Activated gamma-delta T cell (primary cell): ENCODE results near the gene DOCK8.

ENCODE experiments used
- DNase-seq: peaks from one replicate; lab custom pipeline; 2025; lab: John Stamatoyannopoulos, UW

DOCK8 gene

DNA sequence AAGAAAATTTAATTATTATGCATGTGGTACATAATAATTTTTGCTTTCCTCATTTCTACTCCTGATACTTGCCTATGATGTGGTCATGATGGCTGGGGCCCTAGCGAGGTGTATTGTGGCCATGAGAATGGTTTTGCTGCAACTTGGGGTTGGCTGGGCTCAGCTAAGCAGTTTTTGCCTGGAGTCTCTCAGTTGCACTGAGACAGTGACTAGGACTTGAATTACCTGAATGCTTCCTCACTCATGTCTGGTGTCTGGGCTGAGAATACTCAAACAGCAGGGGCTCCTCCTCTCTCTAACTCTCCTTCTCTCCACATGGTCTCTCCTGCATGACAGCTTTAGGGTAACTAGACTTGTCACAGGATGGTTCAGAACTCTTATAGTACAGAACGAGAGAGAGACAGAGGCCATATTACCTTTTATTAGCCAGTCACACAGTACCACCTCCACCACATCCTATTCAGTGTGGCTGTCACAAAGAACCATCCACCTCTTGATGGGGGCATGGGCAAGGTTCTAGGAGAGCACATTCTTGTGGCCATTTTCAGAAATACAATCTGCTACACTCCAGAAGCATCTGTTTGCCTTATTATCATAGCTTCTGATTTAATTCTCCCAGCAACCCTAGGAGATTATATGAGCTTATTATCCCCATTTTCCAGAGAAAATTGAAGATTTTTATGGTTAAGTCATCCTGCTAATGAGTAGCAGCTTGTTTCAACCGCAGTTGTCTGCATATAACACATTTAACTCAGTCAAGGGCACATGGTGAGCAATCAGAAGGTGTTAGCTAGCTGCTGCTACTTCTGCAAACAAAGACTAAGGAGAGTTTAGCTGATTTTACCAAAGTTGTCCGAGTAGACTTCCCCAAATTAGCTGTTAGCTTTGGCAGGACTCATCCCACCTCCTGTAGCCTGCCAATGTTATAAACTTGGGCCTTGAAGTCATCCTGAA lies 245.1 kb downstream of the DOCK8 start:
- DNase-seq: no peak

DNA sequence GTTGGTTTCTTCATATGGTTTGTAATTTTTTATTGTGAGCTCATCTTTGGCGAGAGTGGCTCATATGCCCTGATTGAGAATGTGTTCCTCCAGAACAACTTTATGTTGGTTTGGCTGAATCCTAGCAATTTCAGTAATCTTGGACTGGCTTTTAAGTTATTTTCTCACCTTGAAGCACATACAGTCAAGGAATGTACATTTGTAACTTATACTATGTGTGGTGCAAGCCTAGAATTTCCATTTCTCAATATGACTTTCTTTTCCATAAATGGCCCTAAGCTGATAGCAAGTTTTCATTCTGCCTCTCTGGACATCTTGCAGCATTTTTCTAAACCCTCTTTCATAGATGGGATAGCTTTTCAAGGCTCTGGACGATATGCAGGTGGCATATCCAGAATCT lies 247.5 kb downstream of the DOCK8 start:
- no peak for DNase-seq

DNA sequence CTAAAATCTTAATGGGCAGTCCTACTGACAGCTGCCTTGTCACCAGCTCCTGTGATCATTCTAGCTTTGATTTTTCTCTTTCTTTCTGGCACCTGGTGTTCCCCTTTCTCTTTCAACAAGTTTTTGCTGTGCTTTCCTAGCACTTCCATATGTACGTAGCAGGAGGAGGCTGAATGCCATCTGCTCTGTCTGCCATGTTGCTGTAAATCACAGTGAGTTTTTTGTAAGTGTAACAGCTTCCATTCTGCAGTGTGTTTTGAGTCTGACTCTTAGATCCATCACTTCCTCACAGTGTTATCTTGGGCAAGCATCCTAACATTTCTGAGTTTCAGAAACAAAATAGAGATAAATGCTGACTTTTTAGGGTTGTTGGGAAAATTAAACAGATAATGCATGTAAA lies 247.9 kb downstream of the DOCK8 start:
- no peak for DNase-seq

DNA sequence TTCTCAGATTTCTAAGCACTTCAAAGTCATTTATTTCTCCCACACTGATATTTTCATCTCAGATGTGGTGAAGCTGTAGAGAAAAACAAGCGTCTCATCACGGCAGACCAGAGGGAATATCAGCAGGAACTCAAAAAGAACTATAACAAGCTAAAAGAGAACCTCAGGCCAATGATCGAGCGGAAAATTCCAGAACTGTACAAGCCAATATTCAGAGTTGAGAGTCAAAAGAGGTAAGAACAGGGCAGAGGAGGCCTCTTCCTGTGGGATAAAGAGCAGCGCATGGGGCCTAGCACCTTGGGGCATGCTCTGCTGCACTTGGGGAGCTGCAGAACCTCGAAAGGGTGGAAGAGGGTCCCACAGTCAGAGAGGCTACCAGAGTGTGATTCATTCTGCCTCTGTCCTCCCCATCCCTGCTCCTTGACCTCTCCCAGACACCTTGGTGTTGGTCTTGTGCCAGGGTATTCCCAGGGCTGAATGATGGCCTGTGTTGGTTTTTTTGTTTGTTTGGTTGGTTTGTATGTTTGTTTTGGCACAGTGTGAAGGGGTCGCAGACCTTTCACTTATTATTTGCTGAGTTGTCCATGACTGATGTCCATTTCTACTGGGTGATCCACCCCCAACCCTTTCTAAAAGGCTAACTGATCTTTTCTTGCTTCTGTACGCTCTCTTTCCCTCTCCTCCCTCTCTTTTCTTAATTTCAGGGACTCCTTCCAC lies 248.9 kb downstream of the DOCK8 start:
- no peak for DNase-seq

DNA sequence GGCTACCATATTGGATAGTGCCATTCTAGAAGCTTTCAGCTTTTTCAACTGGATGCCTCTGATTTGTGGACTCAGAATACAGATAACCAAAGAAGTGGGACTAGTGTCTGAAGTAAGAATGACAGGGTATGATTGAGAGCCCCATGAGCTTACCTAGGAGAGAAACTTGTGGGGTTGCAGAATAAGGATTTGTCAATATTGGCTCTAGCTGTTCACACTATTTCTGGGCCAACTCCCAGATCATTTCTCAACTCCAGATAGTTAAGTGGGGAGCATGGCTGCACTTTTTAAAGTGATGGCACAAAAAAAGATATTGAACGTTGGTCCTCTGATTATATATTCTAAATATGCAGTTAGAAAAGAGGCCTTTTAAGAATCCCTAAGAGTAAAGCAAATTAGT lies 252.1 kb downstream of the DOCK8 start:
- DNase-seq: no peak

GRCh38 chr9:468766-469426 lies 254.2 kb downstream of the DOCK8 start:
- DNase-seq: no peak

- peak; percentile 69 for DNase-seq
Observed at GRCh38 chr9:469672-470551, 255.2 kb downstream of the DOCK8 start.

DNA sequence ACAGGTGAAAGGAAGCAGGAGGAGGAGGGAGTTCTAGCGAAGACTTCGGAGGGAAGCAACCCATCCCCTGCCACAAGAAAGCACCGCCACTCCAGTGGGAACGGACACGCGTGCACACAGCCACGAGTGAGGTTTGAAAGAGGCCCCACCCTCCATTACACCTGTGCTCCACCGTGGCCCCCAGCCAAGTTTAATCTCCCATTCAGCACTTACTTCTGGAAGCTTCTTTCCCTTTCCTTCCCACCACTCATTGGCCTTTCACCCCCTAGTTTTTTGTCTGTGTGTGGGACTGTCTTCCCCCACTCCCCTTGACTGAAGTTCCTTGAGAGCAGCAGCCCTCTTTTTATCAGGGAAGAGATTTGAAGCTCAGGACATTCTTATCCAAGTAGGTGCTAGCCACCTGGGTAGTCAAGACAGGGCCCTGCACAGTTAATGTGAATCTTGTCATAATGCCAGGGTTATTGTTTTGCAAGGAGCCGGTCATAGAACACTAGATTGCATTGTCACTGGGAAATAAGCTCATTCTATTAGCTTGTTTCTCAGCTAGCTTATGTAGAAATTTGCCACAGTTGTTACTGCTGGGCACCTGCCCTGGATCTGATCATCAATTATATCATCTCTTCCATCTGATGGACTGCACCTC lies 256.0 kb downstream of the DOCK8 start:
- DNase-seq: no peak

- no peak for DNase-seq
Observed at GRCh38 chr9:471320-471719, 256.7 kb downstream of the DOCK8 start.

- no peak for DNase-seq
Observed at GRCh38 chr9:472479-473075, 257.9 kb downstream of the DOCK8 start.

GRCh38 chr9:477193-477592 lies 262.5 kb downstream of the DOCK8 start:
- no peak for DNase-seq

DNA sequence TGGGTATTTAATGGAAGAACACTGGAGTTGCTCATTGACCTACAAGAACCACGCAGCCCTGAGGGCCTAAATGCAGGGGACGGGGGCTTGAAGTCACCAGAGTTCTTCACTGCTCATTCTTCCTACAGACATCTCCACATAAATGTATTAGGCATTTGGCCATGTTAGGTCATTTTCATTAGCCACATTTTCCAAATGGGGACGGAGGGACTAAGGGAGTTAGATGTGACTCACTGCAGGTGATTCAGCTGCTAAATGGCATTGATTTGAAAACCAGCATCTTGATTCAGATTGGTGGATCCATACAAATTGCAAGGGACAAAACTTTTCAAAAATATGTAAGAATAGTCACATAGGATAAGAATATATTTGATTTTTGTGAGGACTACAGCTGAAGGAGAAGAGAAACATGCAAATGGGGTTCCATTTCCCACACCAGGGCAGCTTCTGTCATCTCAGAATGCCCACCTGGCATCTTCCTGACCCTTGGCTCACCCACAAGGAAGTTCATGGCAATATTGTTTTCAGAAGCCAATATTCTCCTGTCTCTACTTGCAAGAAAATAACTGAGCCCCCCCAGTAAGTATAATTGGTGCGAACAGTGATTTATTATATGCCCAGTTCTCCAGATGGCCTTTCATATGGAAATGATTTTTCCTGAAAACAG lies 264.8 kb downstream of the DOCK8 start:
- DNase-seq: no peak

GRCh38 chr9:479971-480350 lies 265.3 kb downstream of the DOCK8 start:
- DNase-seq: no peak

- no peak for DNase-seq
Observed at GRCh38 chr9:482739-483138, 268.1 kb downstream of the DOCK8 start.

DNA sequence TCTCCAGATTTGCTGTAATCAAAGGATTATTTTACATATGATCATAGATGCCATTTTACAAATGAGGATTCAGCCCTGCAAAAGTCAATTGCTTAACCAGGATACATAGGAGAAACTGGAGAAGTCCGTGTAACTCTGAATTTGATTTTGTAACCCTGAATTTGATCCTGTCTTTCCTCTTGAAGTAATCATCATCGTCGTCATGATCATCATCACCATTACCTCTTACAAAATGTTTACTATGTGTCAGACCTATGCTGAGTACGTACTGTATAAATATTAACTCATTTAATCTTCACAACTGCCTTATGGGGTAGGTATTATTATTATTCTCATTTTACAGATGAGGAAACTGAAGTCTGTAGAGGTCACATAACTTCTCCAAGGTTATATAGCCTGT lies 271.5 kb downstream of the DOCK8 start:
- DNase-seq: no peak

DNA sequence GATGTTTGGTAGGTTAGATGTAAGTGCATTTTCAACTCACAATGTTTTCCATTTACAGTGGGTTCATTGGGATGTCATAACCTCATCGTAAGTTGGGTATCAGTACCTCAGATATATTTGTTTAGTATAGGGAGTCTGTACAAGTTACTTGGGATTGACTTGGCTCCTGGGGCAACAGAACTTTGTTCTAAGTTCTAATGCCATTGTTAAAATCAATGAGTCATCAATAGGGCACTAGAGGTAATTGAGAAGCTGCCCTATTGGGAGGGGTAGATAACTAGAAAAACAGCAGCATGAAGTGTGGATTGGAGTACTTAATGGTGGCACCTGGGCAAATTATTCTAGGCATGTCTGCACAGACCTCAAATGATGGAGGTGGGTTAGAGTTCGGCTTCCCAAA lies 272.8 kb downstream of the DOCK8 start:
- no peak for DNase-seq

GRCh38 chr9:488448-488847 lies 273.8 kb downstream of the DOCK8 start:
- DNase-seq: no peak

DNA sequence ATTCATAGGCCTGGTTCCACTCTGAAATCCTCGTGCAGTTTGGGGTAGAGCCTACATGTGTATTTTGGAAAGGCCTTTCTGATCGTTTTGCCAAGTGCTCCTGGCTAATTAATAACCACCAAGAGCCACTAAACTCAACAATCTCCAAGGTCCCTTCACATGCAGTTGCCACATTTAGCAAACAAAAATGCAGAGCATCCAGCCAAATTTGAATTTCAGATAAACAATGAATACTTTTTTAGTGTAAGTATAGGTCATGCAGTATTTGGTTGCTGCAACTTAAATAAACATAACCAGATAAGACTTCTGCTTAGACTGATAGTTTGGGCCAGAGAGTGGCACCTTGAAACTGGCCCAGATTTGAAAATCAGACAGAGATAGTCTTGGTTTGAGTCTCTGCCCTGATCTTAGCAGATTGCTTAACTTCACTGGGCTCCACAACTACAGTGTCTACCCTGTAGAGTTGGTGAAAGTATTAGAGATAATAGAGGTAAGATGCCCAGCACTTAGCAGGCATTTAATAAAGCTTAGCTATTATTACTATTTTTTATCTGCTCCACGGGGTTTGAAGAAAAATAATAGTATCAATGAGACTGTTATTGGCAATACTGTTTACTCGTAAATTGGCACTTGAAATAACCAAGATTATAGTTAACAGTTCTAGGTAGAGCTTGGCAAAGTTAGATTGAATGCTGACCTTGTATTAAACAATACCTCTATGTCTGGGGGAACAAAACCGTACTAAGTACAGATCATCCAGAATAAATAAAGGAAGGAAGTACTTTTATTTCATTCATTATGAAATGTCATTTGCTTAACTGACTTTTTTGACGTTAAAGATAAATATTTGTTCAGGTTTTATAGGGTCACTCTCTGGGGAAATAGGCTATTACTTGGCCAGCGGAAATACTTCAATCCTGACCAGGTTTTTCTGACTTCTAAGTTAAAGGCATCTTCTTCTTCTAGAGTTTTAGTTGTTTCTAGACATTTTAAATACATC lies 274.8 kb downstream of the DOCK8 start:
- DNase-seq: no peak

- no peak for DNase-seq
Observed at GRCh38 chr9:494764-495163, 280.1 kb downstream of the DOCK8 start.
